ENCODE results near the gene TEX36.
"Not testable (repeated sequence)": the region's sequence is repeated elsewhere in the genome, so short reads cannot be mapped to it uniquely, and the experiment has no call there.

TEX36 gene

GRCh38 chr10:125683063-125683462, at the start of gene TEX36:
Gene TEX36 (minus strand): TSS chr10:125683163. CDS start chr10:125682989, 174 bp downstream.
- DNase-seq (ENCODE audit: low spot score), result no peak

GRCh38 chr10:125727436-125727835, 44.5 kb upstream of the TEX36 start:
- DNase-seq (ENCODE audit: low spot score), result no peak

GRCh38 chr10:125726914-125727313, 44.0 kb upstream of the TEX36 start:
- no peak for DNase-seq (ENCODE audit: low spot score)

GRCh38 chr10:125722811-125723210, 39.8 kb upstream of the TEX36 start:
- no peak for DNase-seq (ENCODE audit: low spot score)

GRCh38 chr10:125721035-125721434, 38.1 kb upstream of the TEX36 start:
- no peak for DNase-seq (ENCODE audit: low spot score)

- no peak for DNase-seq (ENCODE audit: low spot score)
These were observed 37.0 kb upstream of the TEX36 start for GRCh38 chr10:125720002-125720382.

GRCh38 chr10:125719173-125720001, 36.4 kb upstream of the TEX36 start, which contains the start of gene EDRF1:
Gene EDRF1 (plus strand): TSS chr10:125719709. CDS start chr10:125719808, 99 bp downstream.
- DNase-seq (ENCODE audit: low spot score), result peak; percentile 100

GRCh38 chr10:125714728-125715127, 31.8 kb upstream of the TEX36 start:
- not testable (repeated sequence) for DNase-seq (ENCODE audit: low spot score)

GRCh38 chr10:125711110-125711750, 28.3 kb upstream of the TEX36 start:
- no peak for DNase-seq (ENCODE audit: low spot score)

GRCh38 chr10:125709553-125710474, 26.9 kb upstream of the TEX36 start:
- DNase-seq (ENCODE audit: low spot score), result no peak

- no peak for DNase-seq (ENCODE audit: low spot score)
These were observed 26.1 kb upstream of the TEX36 start for GRCh38 chr10:125708971-125709503.

GRCh38 chr10:125707541-125708468, 24.8 kb upstream of the TEX36 start:
- no peak for DNase-seq (ENCODE audit: low spot score)

GRCh38 chr10:125700355-125700911, 17.5 kb upstream of the TEX36 start:
- DNase-seq (ENCODE audit: low spot score), result no peak

- no peak for DNase-seq (ENCODE audit: low spot score)
These were observed 16.7 kb upstream of the TEX36 start for GRCh38 chr10:125699562-125700143.

- DNase-seq (ENCODE audit: low spot score), result no peak
These were observed 15.6 kb upstream of the TEX36 start for GRCh38 chr10:125698481-125698998.

- DNase-seq (ENCODE audit: low spot score), result not testable (repeated sequence)
These were observed 13.9 kb upstream of the TEX36 start for GRCh38 chr10:125696884-125697283.

- no peak for DNase-seq (ENCODE audit: low spot score)
These were observed 11.9 kb upstream of the TEX36 start for GRCh38 chr10:125694883-125695282.

- no peak for DNase-seq (ENCODE audit: low spot score)
These were observed 10.5 kb upstream of the TEX36 start for GRCh38 chr10:125693524-125693847.

- no peak for DNase-seq (ENCODE audit: low spot score)
These were observed 9.9 kb upstream of the TEX36 start for GRCh38 chr10:125692601-125693523.
